Neural cell (in vitro differentiated cells): ENCODE results near the gene ADCY6. TPM values are rescaled to one million over a fixed set of nuclear protein-coding genes. Genes with fewer than 3 reads are reported as not detected.

Experiments
- H2AFZ ChIP-seq: fragments of 200-600, 300-800 bp; sonication (generic), shearing (Covaris generic); 2 replicates; pipeline ENCODE4 v1.6.0; 2014; ENCODE audit warnings: low read depth, mild to moderate bottlenecking, antibody characterized with exemption, low read length, moderate library complexity
- H3F3A ChIP-seq: fragments of 200-600 bp; shearing (Covaris generic); 2 replicates; pipeline ENCODE4 v1.6.1; 2016; ENCODE audit warnings: mild to moderate bottlenecking, moderate library complexity, mixed read lengths, antibody characterized with exemption, low read length; ENCODE audit not compliant: insufficient read depth, poor library complexity, severe bottlenecking
- H3K27ac ChIP-seq: fragments of 200-600, 300-800 bp; sonication (generic), shearing (Covaris generic); 2 replicates; pipeline ENCODE4 v1.5.1; 2014; ENCODE audit warnings: mild to moderate bottlenecking, low read length, moderate library complexity
- H3K27me3 ChIP-seq: fragments of 300-800, 200-600 bp; sonication (generic), shearing (Covaris generic); 2 replicates; pipeline ENCODE4 v1.6.0; 2014; ENCODE audit warnings: mild to moderate bottlenecking, low read depth, low read length, moderate library complexity; ENCODE audit not compliant: insufficient read depth
- H3K36me3 ChIP-seq: fragments of 300-800, 200-600 bp; sonication (generic), shearing (Covaris generic); 2 replicates; pipeline ENCODE4 v1.5.1; 2014; ENCODE audit warnings: mild to moderate bottlenecking, antibody characterized with exemption, low read length, moderate library complexity; ENCODE audit not compliant: insufficient read depth
- H3K4me2 ChIP-seq: fragments of 300-800, 200-600 bp; sonication (generic), shearing (Covaris generic); 2 replicates; pipeline ENCODE4 v1.6.0; 2014; ENCODE audit warnings: mild to moderate bottlenecking, low read length
- H3K4me3 ChIP-seq: fragments of 300-800, 200-600 bp; sonication (generic), shearing (Covaris generic); 2 replicates; pipeline ENCODE4 v1.5.1; 2014; ENCODE audit warnings: mild to moderate bottlenecking, low read length, moderate library complexity
- H3K79me2 ChIP-seq: fragments of 200-600 bp; shearing (Covaris generic); replicated peaks from 2 replicates; pipeline ENCODE4 v1.6.0; 2014; ENCODE audit warnings: mild to moderate bottlenecking, low read length, moderate library complexity; ENCODE audit not compliant: insufficient read depth
- H3K9ac ChIP-seq: fragments of 300-800, 200-600 bp; sonication (generic), shearing (Covaris generic); 2 replicates; pipeline ENCODE4 v1.6.1; 2016; ENCODE audit warnings: mild to moderate bottlenecking, low read length, mixed read lengths
- H3K9me2 ChIP-seq: fragments of 200-600 bp; shearing (Covaris generic); 2 replicates; pipeline ENCODE4 v1.6.1; 2016; ENCODE audit warnings: mild to moderate bottlenecking, low read length, mixed read lengths; ENCODE audit not compliant: insufficient read depth
- H3K9me3 ChIP-seq: fragments of 200-600, 300-800 bp; sonication (generic), shearing (Covaris generic); 2 replicates; pipeline ENCODE4 v1.6.1; 2016; ENCODE audit warnings: mild to moderate bottlenecking, mixed run types, low read length, moderate library complexity, mixed read lengths
- H4K20me1 ChIP-seq: fragments of 200-600 bp; shearing (Covaris generic); 2 replicates; pipeline ENCODE4 v1.6.1; 2016; ENCODE audit warnings: mild to moderate bottlenecking, mixed run types; ENCODE audit not compliant: insufficient read depth
- CTCF ChIP-seq: fragments of 450-650 bp; IDR thresholded peaks from 2 replicates; pipeline ENCODE4 v1.5.1; 2014; ENCODE audit warnings: antibody characterized with exemption, mild to moderate bottlenecking, moderate library complexity; ENCODE audit not compliant: poor library complexity, severe bottlenecking
- EP300 ChIP-seq: fragments of 450-650 bp; conservative IDR thresholded peaks from 2 replicates; pipeline ENCODE4 v1.6.1; 2014; ENCODE audit warnings: antibody characterized with exemption, mild to moderate bottlenecking, moderate library complexity; ENCODE audit not compliant: poor library complexity, severe bottlenecking
- EZH2 ChIP-seq: fragments of 200-600, 300-800 bp; shearing (Covaris generic), sonication (generic); IDR thresholded peaks from 2 replicates; pipeline ENCODE4 v1.6.1; 2014; ENCODE audit warnings: antibody characterized with exemption, low read length, borderline replicate concordance, mild to moderate bottlenecking; ENCODE audit not compliant: insufficient read depth, poor library complexity, severe bottlenecking
- MXI1 ChIP-seq: fragments of 450-650 bp; conservative IDR thresholded peaks from 2 replicates; pipeline ENCODE4 v1.6.1; 2014; ENCODE audit warnings: antibody characterized with exemption, mild to moderate bottlenecking; ENCODE audit not compliant: poor library complexity, severe bottlenecking
- POLR2AphosphoS5 ChIP-seq: IDR thresholded peaks from 2 replicates; pipeline ENCODE4 v1.6.1; 2012
- RAD21 ChIP-seq: fragments of 450-650 bp; conservative IDR thresholded peaks from 2 replicates; pipeline ENCODE4 v1.6.1; 2014; ENCODE audit warnings: antibody characterized with exemption, mild to moderate bottlenecking, moderate library complexity
- REST ChIP-seq: IDR thresholded peaks from 2 replicates; pipeline ENCODE4 v1.6.1; 2012; ENCODE audit warnings: borderline replicate concordance
- SMC3 ChIP-seq: fragments of 450-650 bp; conservative IDR thresholded peaks from 2 replicates; pipeline ENCODE4 v1.6.1; 2014; ENCODE audit warnings: antibody characterized with exemption, mild to moderate bottlenecking, moderate library complexity; ENCODE audit not compliant: poor library complexity
- TAF1 ChIP-seq: IDR thresholded peaks from 2 replicates; pipeline ENCODE4 v1.6.1; 2012; ENCODE audit warnings: low read depth
- polyA plus RNA-seq: library from polyadenylated mRNA; depleted of rRNA; stranded (reverse); fragments of >200 nt; gene quantifications from 2 replicates; pipeline ENCODE4 v1.2.3, GENCODE V29; 2014

Gene ADCY6
- polyA plus RNA-seq, 1 donor from 2014 or later, result 43.1 TPM

DNA sequence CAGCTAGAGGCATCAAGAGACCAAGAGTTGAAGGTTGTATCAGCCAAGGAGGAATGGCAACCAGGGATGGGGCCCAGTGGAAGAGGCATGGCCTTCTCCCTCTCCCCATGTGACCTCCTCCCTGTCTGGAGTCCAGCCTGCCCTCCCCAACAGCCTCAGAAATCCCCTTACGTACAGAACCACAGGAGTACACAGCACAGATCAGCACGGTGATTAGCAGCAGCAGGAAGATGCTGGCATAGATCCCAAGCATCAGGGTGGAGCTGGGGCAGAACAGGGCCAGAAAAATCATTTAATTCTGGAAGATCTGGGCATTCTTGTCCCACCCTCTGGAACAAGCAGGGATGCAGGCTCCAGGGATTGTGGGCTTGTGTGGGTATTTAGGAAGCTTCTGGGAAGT, 14.4 kb downstream of the ADCY6 start:
- Histone ChIP-seq H3K4me3 (no peak overlapping the region), H3K27ac (no peak overlapping the region), H3K9me3 (no peaks in the 10 kb centered on the region), H3K79me2 (no peaks in the 10 kb centered on the region), H3K9me2 (no peaks in the 10 kb centered on the region), H4K20me1 (no peaks in the 10 kb centered on the region), H3F3A (no peaks in the 10 kb centered on the region), H2AFZ (no peak overlapping the region), H3K27me3 (no peaks in the 10 kb centered on the region), H3K9ac (no peak overlapping the region), H3K36me3 (no peaks in the 10 kb centered on the region), H3K4me2 (no peak overlapping the region)
- TF ChIP-seq TAF1 (no peak), EP300 (no peak), REST (no peak), SMC3 (no peak), EZH2 (no peak), CTCF (no peak), MXI1 (no peak), POLR2AphosphoS5 (no peak), RAD21 (no peak)

GRCh38 chr12:48773686-48774085, 15.2 kb downstream of the ADCY6 start:
- Histone ChIP-seq H3K4me2 (no peak overlapping the region), H3K79me2 (no peaks in the 10 kb centered on the region), H3K36me3 (no peaks in the 10 kb centered on the region), H3K9ac (no peak overlapping the region), H3K27ac (no peak overlapping the region), H3K9me3 (no peaks in the 10 kb centered on the region), H3K9me2 (no peaks in the 10 kb centered on the region), H4K20me1 (no peaks in the 10 kb centered on the region), H3F3A (no peaks in the 10 kb centered on the region), H2AFZ (no peak overlapping the region), H3K27me3 (no peaks in the 10 kb centered on the region), H3K4me3 (no peak overlapping the region)
- no peak for TF ChIP-seq CTCF
- no peak for TF ChIP-seq RAD21
